HepG2 (cell line): ENCODE results near the gene ATP13A3. TPM values are rescaled to one million over a fixed set of nuclear protein-coding genes. Genes with fewer than 3 reads are reported as not detected.

Experiments
- ATAC-seq: fragments of 200-7000 bp; cut with Tn5 transposase; 3 replicates; pipeline ENCODE4 v1.9.1; 2020; ENCODE audit warnings: mild to moderate bottlenecking, moderate library complexity
- BruUV-seq: library from RNA; stranded (reverse); fragments of 400-500 nt; replicated peaks from 2 replicates; lab custom pipeline; 2021; lab: Mats Ljungman, UMichigan
- CTCF ChIA-PET: fragments of 300-600 bp; formaldehyde crosslinking; extraction: SDS; loops from one replicate; lab custom pipeline; 2021; ENCODE audit warnings: low total read pairs, inconsistent platforms, low intra/inter-chr PET ratio; lab: Yijun Ruan, JAX
- POLR2A ChIA-PET: fragments of 350-600 bp; sonication (Branson Sonifier 250); formaldehyde crosslinking; loops from one replicate; lab custom pipeline; 2020; ENCODE audit warnings: antibody characterized with exemption, inconsistent platforms; lab: Yijun Ruan, JAX
- DNase-seq: peaks from one replicate; pipeline ENCODE4 v3.0.0-alpha.2; 2015; ENCODE audit warnings: low spot score
- FAIRE-seq: peaks from 3 replicates; lab custom pipeline; 2011; peaks lifted over from hg19 to GRCh38; lab: Jason Lieb, UNC
- H2AFZ ChIP-seq: one replicate; pipeline ENCODE4 v1.6.1; 2011; ENCODE audit warnings: low read length, inconsistent platforms
- H3K27ac ChIP-seq: fragments of 300-600 bp; 3 replicates; pipeline ENCODE4 v1.8.0; 2011; ENCODE audit warnings: mixed run types, mild to moderate bottlenecking, mixed read lengths, low read length, inconsistent platforms; ENCODE audit not compliant: insufficient read depth; ENCODE audit errors: extremely low read length
- H3K27me3 ChIP-seq, 2 experiments: fragments of 200-600 bp in 1 of 2; 2 replicates in 1 of 2; 3 replicates in 1 of 2; pipeline versions ENCODE4 v1.6.0 to v1.8.0; 2011; ENCODE audit warnings: low read length in 2 of 2, mild to moderate bottlenecking in 2 of 2, moderate library complexity in 2 of 2, inconsistent platforms in 1 of 2; ENCODE audit not compliant: insufficient read depth in 2 of 2, control insufficient read depth in 1 of 2
- H3K36me3 ChIP-seq, 2 experiments: fragments of 200-600 bp in 1 of 2; replicated peaks in 1 of 2; 2 replicates in 1 of 2; 3 replicates in 1 of 2; pipeline versions ENCODE4 v1.5.1 to v1.8.0; 2011; ENCODE audit warnings: low read length in 2 of 2, inconsistent platforms in 1 of 2; ENCODE audit not compliant: insufficient read depth in 2 of 2, control insufficient read depth in 1 of 2
- H3K4me1 ChIP-seq: 2 replicates; pipeline ENCODE4 v1.5.1; 2012; ENCODE audit warnings: low read length, inconsistent platforms; ENCODE audit not compliant: insufficient read depth
- H3K4me2 ChIP-seq: 2 replicates; pipeline ENCODE4 v1.6.0; 2011; ENCODE audit warnings: low read depth, low read length, inconsistent platforms
- H3K4me3 ChIP-seq, 3 experiments: fragments of 200-600 bp in 1 of 3; sonication (generic), shearing (Covaris generic) in 1 of 3; replicated peaks in 1 of 3; 2 replicates each; pipeline ENCODE4 v1.5.1; 2011 to 2016; ENCODE audit warnings: low read length in 3 of 3, inconsistent platforms in 2 of 3, low read depth in 2 of 3, mild to moderate bottlenecking in 2 of 3, control low read depth in 1 of 3, mixed read lengths in 1 of 3; ENCODE audit not compliant: insufficient read depth in 1 of 3
- H3K79me2 ChIP-seq: one replicate; pipeline ENCODE4 v1.6.1; 2011; ENCODE audit warnings: low read length, inconsistent platforms; ENCODE audit not compliant: insufficient read depth
- H3K9ac ChIP-seq: 2 replicates; pipeline ENCODE4 v1.6.0; 2011; ENCODE audit warnings: mild to moderate bottlenecking, low read depth, low read length, inconsistent platforms; ENCODE audit not compliant: insufficient read depth
- H3K9me3 ChIP-seq: 2 replicates; pipeline ENCODE4 v1.5.1; 2012; ENCODE audit warnings: mild to moderate bottlenecking, low read length
- H4K20me1 ChIP-seq: 2 replicates; pipeline ENCODE4 v1.6.0; 2011; ENCODE audit warnings: inconsistent platforms, mild to moderate bottlenecking, low read length, moderate library complexity; ENCODE audit not compliant: insufficient read depth
- CEBPG ChIP-seq: IDR thresholded peaks from 2 replicates; pipeline ENCODE4 v1.6.1; 2016
- ELF3 ChIP-seq: IDR thresholded peaks from 2 replicates; pipeline ENCODE4 v1.6.1; 2016; ENCODE audit warnings: missing genetic modification reagents, missing compliant biosample characterization
- FOXA3 ChIP-seq: IDR thresholded peaks from 2 replicates; pipeline ENCODE4 v1.6.1; 2016; ENCODE audit warnings: missing genetic modification reagents, missing compliant biosample characterization
- GFI1 ChIP-seq: sonication (generic); formaldehyde crosslinking; IDR thresholded peaks from 2 replicates; pipeline ENCODE4 v1.5.0; 2020; ENCODE audit warnings: missing genetic modification reagents, mild to moderate bottlenecking, borderline replicate concordance
- HNF4A ChIP-seq: sonication (generic); formaldehyde crosslinking; IDR thresholded peaks from 2 replicates; pipeline ENCODE4 v1.4.0; 2020; ENCODE audit warnings: missing genetic modification reagents
- IKZF5 ChIP-seq: IDR thresholded peaks from 2 replicates; pipeline ENCODE4 v1.6.1; 2018; ENCODE audit warnings: missing genetic modification reagents, mild to moderate bottlenecking, missing compliant biosample characterization
- NR2F6 ChIP-seq, 2 experiments: IDR thresholded peaks; 2 replicates each; pipeline ENCODE4 v1.6.1; 2016; ENCODE audit warnings: antibody characterized with exemption in 1 of 2, mild to moderate bottlenecking in 1 of 2
- REPIN1 ChIP-seq: sonication (generic); formaldehyde crosslinking; IDR thresholded peaks from 2 replicates; pipeline ENCODE4 v1.8.0; 2022; ENCODE audit warnings: missing genetic modification reagents, low read depth, mild to moderate bottlenecking, borderline replicate concordance
- RFX1 ChIP-seq: fragments of 450-650 bp; IDR thresholded peaks from 2 replicates; pipeline ENCODE4 v1.6.1; 2017
- SMAD3 ChIP-seq: sonication (generic); formaldehyde crosslinking; IDR thresholded peaks from 2 replicates; pipeline ENCODE4 v1.4.0; 2020; ENCODE audit warnings: missing genetic modification reagents
- SP5 ChIP-seq: IDR thresholded peaks from 2 replicates; pipeline ENCODE4 v1.6.1; 2016; ENCODE audit warnings: low read depth, borderline replicate concordance
- TFAP4 ChIP-seq: sonication (generic); IDR thresholded peaks from 2 replicates; pipeline ENCODE4 v1.6.1; 2016; ENCODE audit warnings: low read depth, borderline replicate concordance
- ZHX1 ChIP-seq: sonication (generic); formaldehyde crosslinking; IDR thresholded peaks from 2 replicates; pipeline ENCODE4 v1.8.1; 2022; ENCODE audit warnings: low read depth, mild to moderate bottlenecking, missing genetic modification reagents
- ZNF136 ChIP-seq: sonication (generic); formaldehyde crosslinking; IDR thresholded peaks from 2 replicates; pipeline ENCODE4 v1.8.1; 2022; ENCODE audit warnings: low read depth, mild to moderate bottlenecking, moderate library complexity, missing genetic modification reagents
- ZNF30 ChIP-seq: sonication (generic); formaldehyde crosslinking; IDR thresholded peaks from 2 replicates; pipeline ENCODE4 v1.5.0; 2020; ENCODE audit warnings: mild to moderate bottlenecking, missing genetic modification reagents
- ZNF335 ChIP-seq: sonication (generic); formaldehyde crosslinking; IDR thresholded peaks from 2 replicates; pipeline ENCODE4 v1.4.0; 2020; ENCODE audit warnings: missing genetic modification reagents
- ZNF598 ChIP-seq: sonication (generic); formaldehyde crosslinking; IDR thresholded peaks from 2 replicates; pipeline ENCODE4 v1.5.1; 2020; ENCODE audit warnings: mild to moderate bottlenecking, missing genetic modification reagents, borderline replicate concordance
- ZNF629 ChIP-seq: sonication (generic); formaldehyde crosslinking; conservative IDR thresholded peaks from 2 replicates; pipeline ENCODE4 v1.5.0; 2020; ENCODE audit warnings: missing genetic modification reagents
- WGBS: methylation state at CpG from one replicate; pipeline ENCODE4 v1.1.6; 2017; ENCODE audit warnings: low lambda C conversion rate; 5-methylcytosine and 5-hydroxymethylcytosine counted together
- in situ Hi-C: cut with HindIII; loops from 2 replicates; pipeline ENCODE4 v1.10.0; 2017; ENCODE audit warnings: low pct_unique_long_range_greater_than_20kb; ENCODE audit not compliant: extremely low pct_ligation_motif_present
- intact Hi-C: fragments of 100-400 bp; cut with micrococcal nuclease; formaldehyde crosslinking; loops from one replicate; pipeline ENCODE4 v1.10.0; 2022; ENCODE audit not compliant: unreplicated experiment
- polyA plus RNA-seq, 8 experiments: library from polyadenylated mRNA; depleted of rRNA in 3 of 8; stranded (reverse) in 7 of 8; unstranded in 1 of 8; fragments of >200 nt; fragmentation: Illumina TruSeq in 4 of 8; extraction: Trizol in 4 of 8; gene quantifications; 2 replicates each; pipeline versions ENCODE4 v1.2.1 to v1.2.3, GENCODE V29; 2011 to 2016; ENCODE audit warnings: low read depth in 4 of 8, missing spikeins in 1 of 8, mixed read lengths in 1 of 8; ENCODE audit not compliant: insufficient read depth in 1 of 8
- total RNA-seq, 5 experiments: library from RNA; depleted of rRNA; stranded (reverse); fragments of >200 nt; fragmentation: Illumina TruSeq; extraction: Trizol; gene quantifications; 2 replicates each; pipeline ENCODE4 v1.2.3, GENCODE V29; 2016; ENCODE audit warnings: low read depth in 1 of 5

ATP13A3 gene
- total and polyA plus RNA-seq, 2 of the 13 experiments (the other 11 are each of a cell fraction or from before 2014, with no cell fraction given) = 44.9 to 80.8 TPM

- CTCF ChIA-PET = interaction anchor here (1.2 to 2.0 kb wide), 4 partner anchors 48 to 123 kb away, joined by 4 to 11 read pairs (median 7); no protein-coding TSS in a partner anchor
- intact Hi-C loops (loop anchor here (1.0 kb wide), 4 partner anchors 48 to 122 kb away; no protein-coding TSS in a partner anchor), in situ Hi-C loops (no loop called here)
- Histone ChIP-seq H3K79me2 (peaks cover 99% of the 10 kb centered on the region), H4K20me1 (peaks cover 53% of the 10 kb centered on the region), H3K9me3 (no peaks in the 10 kb centered on the region), H3K4me2 (peak overlapping the region; percentile 46), H2AFZ (no peak overlapping the region), H3K36me3 (peaks cover 1 to 8% of the 10 kb centered on the region in 2 experiments; a peak in 1 of 5 replicates), H3K4me3 (no peak overlapping the region), H3K4me1 (peaks cover 53% of the 10 kb centered on the region), H3K9ac (no peak overlapping the region; the same call in 1 of the 2 replicates), H3K27ac (no peak overlapping the region), H3K27me3 (no peaks in the 10 kb centered on the region)
- BruUV-seq = no TSS peak
- peak; percentile 85 for ATAC-seq
- peak; percentile 51 for FAIRE-seq
- 36% methylated on average over 5 of the region's 5 CpGs for WGBS
- no peak for DNase-seq
- POLR2A ChIA-PET = interaction anchor here (1.8 to 3.1 kb wide), 2 partner anchors 65 to 113 kb away, joined by 5 to 13 read pairs; no protein-coding TSS in a partner anchor
- TF ChIP-seq ELF3 (CRISPR knock-in tag) (0 out of 2 replicates have a peak, but pooled peaks have one; percentile 1), HNF4A (CRISPR knock-in tag) (peak; percentile 40; the same call in 1 of the 2 replicates), ZNF335 (no peak), NR2F6 (IDR thresholded peaks at IDR 0.05) (0 out of 2 replicates have a peak, but pooled peaks have one; percentile 44), NR2F6 (CRISPR knock-in tag; IDR thresholded peaks at IDR 0.05) (no peak), SP5 (CRISPR knock-in tag) (0 out of 2 replicates have a peak, but pooled peaks have one; percentile 43), ZNF598 (CRISPR knock-in tag) (no peak), ZHX1 (0 out of 2 replicates have a peak, but pooled peaks have one; percentile 37), TFAP4 (peak; percentile 72), IKZF5 (no peak), SMAD3 (CRISPR knock-in tag) (peak; percentile 2; the same call in 1 of the 2 replicates), FOXA3 (no peak), CEBPG (CRISPR knock-in tag) (0 out of 2 replicates have a peak, but pooled peaks have one; percentile 37), ZNF136 (CRISPR knock-in tag) (no peak), ZNF629 (CRISPR knock-in tag) (no peak), GFI1 (CRISPR knock-in tag) (peak; percentile 59; the same call in 1 of the 2 replicates), ZNF30 (no peak), RFX1 (no peak), REPIN1 (CRISPR knock-in tag) (no peak)
These were observed 14.9 kb downstream of the ATP13A3 start for GRCh38 chr3:194471863-194472262.
